ENCODE data around the gene PNKD.
A peak's percentile ranks its signal among the peaks of the same experiment; 100 is the strongest.

The PNKD gene

DNA sequence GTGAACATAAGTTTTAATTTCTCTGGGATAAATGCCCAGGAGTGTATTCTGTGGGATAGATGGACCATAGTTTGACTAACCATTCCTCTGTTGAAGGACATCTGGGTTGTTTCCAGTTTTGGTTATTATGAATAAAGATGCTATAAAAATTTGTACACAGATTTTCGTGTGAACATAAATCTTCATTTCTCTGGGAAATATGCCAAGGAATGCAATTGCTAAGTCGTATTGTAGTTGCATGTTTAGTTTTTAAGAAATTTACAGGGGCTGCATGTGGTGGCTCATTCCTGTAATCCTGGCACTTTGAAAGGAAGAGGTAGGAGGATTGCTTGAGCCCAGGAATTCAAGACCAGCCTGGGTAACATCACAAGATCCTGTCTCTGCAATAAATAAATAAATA is 104.9 kb downstream of the PNKD start:
- DNase-seq (ENCODE audit: low spot score) = no peak

DNA sequence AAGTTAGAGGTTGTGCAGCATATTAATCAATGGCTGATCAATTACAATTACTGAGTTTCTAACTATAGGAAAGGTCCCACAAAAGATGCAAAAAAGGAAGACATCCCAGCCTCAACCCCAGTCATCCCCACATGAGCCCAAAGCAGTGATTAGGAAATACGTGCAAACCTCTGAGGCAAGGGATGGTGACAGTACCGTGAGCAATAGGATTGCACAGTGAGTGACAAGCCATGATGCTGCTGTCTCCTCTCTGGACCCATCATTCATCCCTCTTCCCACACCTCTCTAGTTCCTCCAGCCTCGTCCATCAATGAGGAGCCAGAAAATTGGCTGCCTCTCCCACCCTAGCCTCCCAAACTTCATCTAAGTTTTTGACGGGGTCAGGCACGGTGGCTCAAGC is 107.7 kb downstream of the PNKD start:
- no peak for DNase-seq (ENCODE audit: low spot score)

- no peak for DNase-seq (ENCODE audit: low spot score)
Observed at GRCh38 chr2:218381916-218382366, 111.6 kb downstream of the PNKD start, which contains the start of gene SLC11A1. Gene SLC11A1, plus strand, starts transcription at chr2:218382273. Its CDS starts 96 bp downstream, at chr2:218382369.

- DNase-seq (ENCODE audit: low spot score) = no peak
Observed at GRCh38 chr2:218382785-218383184, 112.5 kb downstream of the PNKD start.

DNA sequence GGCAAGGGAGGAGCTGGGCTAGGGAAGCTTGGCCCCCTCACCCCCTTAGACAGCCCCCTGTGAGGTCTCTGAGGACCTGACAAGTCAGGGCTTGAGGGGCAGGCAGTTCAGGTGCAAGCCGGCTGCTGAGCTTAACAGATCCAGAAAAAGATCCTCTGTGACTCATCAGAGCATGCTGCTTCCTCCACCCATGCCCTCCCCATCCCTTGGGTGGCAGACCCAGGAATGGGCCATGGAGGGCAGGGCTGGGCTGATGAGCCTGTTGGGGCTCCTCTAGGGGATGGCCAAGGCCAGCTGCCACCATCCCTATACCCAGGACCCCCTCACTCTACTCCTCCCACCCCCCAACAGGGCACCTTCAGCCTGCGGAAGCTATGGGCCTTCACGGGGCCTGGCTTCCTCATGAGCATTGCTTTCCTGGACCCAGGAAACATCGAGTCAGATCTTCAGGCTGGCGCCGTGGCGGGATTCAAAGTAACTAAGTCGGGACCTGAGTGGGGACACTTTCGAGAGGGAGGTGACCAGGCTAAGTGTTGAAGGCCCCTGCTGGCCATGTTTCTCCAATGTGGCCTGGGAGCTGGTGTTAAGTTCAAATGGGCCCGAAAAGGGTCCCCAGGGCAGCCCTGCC is 113.7 kb downstream of the PNKD start:
- DNase-seq (ENCODE audit: low spot score) = no peak

- no peak for DNase-seq (ENCODE audit: low spot score)
Observed at GRCh38 chr2:218384975-218385374, 114.7 kb downstream of the PNKD start.

DNA sequence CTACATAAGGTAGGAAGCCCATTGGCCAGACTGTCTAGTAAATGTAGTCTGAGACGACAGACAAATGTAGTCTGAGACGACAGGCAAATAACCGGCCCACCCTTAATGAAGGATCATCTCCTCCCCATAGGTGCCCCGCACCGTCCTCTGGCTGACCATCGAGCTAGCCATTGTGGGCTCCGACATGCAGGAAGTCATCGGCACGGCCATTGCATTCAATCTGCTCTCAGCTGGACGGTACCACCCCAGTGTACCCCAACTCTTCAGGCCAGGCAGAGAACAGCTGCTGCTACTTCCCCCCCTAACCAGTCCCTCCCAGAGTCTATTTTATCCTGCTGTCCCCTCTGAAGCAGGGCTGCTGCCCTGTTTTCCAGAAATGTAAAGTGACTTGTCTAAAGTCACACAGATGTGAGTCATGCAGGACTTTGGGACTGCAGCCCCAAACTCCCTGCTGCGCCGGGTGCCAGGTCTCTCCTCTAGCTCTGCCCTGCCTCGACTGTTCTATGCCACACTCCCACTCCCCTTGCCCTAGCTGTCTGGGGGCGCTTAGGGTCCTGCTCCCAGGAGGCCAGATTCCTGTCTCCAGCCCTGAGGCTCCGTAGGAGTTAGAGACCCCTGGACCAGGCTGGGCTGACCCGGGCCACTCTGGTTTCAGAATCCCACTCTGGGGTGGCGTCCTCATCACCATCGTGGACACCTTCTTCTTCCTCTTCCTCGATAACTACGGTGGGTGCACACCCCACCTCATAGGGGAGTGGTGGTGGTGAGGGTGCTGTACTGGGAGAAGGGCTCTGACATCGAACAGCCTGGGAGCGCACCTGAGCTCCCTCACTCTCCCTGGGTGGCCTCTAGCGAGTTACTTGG is 116.4 kb downstream of the PNKD start:
- DNase-seq (ENCODE audit: low spot score) = no peak

DNA sequence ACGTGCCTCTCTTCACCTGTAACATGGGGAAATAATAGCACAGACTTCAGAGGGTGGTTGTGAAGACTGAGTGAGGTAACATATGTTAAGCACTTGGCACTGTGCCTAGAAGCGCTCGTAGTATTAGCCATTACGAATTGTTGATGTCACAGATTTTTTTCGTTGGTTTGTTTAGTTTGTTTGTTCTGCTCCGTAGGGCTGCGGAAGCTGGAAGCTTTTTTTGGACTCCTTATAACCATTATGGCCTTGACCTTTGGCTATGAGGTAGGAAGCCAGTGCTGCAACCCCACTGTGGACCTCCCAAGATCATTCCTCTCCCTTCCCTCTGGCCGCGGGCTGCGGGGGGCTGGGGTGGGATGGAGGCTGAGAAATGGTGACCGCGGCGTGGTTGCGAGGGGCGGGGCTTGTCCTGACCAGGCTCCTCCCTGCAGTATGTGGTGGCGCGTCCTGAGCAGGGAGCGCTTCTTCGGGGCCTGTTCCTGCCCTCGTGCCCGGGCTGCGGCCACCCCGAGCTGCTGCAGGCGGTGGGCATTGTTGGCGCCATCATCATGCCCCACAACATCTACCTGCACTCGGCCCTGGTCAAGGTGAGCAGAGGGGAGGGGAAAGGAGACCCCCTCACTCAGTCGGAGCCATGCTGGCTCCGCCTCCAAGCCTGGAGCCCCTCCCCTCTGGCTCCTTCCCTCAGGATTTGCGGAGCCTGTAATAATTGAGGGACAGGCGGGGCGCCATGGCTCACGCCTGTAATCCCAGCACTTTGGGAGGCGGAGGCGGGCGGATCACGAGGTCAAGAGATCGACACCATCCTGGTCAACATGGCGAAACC is 117.3 kb downstream of the PNKD start:
- peak; percentile 56 for DNase-seq (ENCODE audit: low spot score)

DNA sequence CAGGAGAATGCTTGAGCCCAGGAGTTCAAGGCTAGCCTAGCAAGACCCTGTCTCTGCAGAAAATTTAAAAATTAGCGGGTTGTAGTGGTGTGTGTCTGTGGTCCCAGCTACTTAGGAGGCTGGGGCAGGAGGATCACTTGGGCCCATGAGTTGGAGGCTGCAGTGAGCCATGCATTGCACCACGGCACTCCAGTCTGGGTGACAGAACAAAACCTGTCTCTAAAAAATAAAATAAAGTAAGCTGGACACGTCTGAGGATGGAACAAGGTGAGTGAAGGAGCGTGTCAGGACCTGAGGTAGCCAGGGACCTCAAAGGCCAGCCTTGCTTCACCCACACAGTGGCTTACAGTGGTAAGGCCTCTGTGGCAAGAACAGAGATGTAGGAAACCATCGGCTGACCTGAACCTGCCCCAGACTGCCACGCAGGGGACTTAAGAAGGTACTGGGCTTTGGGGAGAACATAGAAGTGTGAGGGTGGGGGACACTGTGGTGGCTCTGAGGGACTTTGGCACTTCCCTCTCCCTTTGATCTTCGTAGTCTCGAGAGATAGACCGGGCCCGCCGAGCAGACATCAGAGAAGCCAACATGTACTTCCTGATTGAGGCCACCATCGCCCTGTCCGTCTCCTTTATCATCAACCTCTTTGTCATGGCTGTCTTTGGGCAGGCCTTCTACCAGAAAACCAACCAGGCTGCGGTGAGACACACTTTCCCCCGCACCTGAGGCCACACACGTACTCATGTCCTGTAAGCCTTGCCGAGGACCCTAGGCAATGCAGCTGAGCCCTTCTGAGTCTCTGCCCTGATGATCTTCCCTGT is 119.2 kb downstream of the PNKD start:
- DNase-seq (ENCODE audit: low spot score) = no peak

GRCh38 chr2:218391202-218391601 is 120.9 kb downstream of the PNKD start:
- DNase-seq (ENCODE audit: low spot score) = no peak

DNA sequence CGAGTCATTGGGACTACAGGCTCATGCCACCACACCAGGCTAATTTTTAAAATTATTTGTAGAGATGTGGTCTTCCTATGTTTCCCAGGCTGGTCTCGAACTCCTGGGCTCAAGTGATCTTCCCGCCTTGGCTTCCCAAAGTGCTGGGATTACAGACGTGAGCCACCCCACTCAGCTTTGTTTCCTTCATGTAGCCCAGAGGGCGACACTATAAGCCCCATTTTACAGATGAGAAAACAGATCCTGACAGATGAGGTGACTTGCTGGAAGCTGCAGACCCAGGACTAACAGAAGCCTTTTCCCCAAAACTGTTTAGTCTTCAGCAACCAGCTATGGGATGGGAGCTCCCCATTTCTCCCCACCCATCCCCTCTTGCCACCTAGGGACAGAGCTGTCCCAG is 122.1 kb downstream of the PNKD start:
- no peak for DNase-seq (ENCODE audit: low spot score)

- no peak for DNase-seq (ENCODE audit: low spot score)
Observed at GRCh38 chr2:218392891-218393462, 122.7 kb downstream of the PNKD start.

DNA sequence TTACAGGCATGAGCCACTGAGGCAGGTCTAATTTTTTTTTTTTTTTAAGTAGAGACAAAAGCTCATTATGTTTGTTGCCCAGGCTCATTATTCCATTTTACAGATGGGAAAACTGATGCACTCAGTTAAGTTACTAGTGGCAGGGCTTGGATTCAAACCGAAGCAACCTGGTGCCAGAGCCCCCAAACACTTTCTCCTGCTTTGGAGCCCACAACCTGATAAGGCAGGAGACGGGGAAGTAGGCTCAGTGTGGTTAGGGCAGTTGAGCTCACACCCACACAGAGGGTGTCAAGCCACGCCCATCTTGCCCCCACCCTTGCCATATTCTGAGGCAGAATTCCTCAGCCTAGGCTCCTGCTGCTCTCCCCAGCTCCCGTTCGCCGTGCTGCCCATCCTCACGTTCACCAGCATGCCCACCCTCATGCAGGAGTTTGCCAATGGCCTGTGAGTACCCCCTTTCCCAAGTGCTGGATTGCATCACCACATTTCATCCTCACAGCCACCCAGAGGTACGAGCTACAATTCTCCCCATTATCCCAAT is 123.5 kb downstream of the PNKD start:
- no peak for DNase-seq (ENCODE audit: low spot score)

DNA sequence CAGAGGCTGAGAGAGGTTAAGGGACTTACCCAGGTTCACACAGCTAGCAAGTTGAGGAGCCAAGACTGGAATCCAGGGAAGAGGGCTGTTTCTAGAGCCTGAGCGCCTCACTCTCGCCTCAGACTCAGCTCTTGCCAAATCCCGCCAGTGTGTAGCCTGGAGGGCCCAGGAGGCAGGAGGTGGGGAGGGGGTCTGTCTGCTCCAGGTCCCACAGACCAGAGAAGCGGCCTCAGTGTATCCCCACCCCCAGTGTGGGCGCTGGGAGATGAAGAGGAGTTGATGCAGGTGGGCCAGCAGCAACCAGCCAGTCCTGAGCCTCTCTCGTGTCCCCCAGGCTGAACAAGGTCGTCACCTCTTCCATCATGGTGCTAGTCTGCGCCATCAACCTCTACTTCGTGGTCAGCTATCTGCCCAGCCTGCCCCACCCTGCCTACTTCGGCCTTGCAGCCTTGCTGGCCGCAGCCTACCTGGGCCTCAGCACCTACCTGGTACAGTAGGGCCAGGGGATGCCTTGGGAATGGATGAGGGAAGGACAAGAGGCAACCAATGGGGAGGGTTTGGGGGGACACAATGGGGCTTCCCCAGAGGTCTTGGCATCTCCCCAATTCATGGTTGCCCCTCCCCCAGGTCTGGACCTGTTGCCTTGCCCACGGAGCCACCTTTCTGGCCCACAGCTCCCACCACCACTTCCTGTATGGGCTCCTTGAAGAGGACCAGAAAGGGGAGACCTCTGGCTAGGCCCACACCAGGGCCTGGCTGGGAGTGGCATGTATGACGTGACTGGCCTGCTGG is 124.2 kb downstream of the PNKD start:
- DNase-seq (ENCODE audit: low spot score) = no peak

DNA sequence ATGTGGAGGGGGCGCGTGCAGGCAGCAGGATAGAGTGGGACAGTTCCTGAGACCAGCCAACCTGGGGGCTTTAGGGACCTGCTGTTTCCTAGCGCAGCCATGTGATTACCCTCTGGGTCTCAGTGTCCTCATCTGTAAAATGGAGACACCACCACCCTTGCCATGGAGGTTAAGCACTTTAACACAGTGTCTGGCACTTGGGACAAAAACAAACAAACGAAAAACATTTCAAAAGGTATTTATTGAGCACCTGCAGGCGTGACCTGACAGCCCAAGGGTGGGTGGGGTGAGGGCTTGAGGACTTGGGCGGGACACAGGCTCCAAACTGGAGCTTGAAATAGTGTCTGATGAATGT is 124.7 kb downstream of the PNKD start:
- DNase-seq (ENCODE audit: low spot score) = no peak

GRCh38 chr2:218395456-218395825 is 125.1 kb downstream of the PNKD start:
- DNase-seq (ENCODE audit: low spot score) = no peak

DNA sequence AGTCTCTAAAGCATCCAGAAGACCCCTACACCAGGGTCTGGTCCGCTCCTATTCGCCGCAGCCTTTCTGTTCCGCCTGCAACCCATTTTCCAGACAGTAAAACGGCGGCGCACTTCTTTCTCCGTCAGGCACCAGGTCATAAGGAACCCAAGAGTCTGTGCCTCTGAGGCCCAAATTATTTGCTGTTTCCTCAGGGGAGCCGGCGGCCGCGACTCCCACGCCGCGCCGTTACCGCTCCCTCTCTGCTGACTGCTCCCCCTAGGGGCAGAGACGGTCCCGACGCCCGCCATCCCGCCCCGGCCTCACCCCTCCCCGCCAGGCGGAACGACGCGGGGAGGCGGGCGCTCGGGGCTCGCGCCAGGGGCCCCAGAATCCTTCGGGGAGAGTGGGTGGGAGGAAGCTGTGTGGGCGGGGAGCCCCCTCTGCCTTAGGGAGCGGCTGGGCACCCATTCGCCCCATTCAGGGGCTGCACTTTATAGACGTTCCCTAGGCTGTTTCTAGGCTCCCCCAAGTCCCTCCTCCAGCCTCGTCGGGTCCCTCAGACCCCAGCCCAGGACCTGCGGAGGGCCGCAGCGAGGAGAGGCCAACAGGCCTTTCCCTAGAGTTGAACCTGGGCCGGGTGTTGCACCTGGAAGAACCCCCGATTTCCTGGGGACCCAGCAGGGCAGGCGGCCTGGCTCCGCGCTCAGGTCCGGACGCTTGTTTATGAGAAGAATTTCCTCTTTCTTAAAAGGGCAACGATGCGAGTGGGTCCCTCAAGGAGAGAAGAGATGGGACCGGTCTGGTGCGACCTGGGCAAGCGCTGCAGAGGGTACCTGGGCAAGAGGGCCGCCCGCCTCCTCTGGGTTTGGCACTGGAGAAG is 125.7 kb downstream of the PNKD start:
- peak; percentile 83 for DNase-seq (ENCODE audit: low spot score)

Data from HuH-7 (cell line).